HepG2 (cell line): Measurements from ENCODE around the gene KLB. TPM values are rescaled to one million over a fixed set of nuclear protein-coding genes. Genes with fewer than 3 reads are reported as not detected.

ENCODE experiments used
- ATF4 ChIP-seq, 2 experiments: fragments of 450-650 bp in 1 of 2; sonication (generic) in 1 of 2; formaldehyde crosslinking; IDR thresholded peaks; 2 replicates each; pipeline versions ENCODE4 v1.5.0 to v1.8.0; 2020 to 2022; ENCODE audit warnings: mild to moderate bottlenecking in 1 of 2, missing genetic modification reagents in 1 of 2
- ATM ChIP-seq: fragments of 450-650 bp; IDR thresholded peaks from 2 replicates; pipeline ENCODE4 v1.7.1; 2017; ENCODE audit warnings: mild to moderate bottlenecking, borderline replicate concordance
- CREB1 ChIP-seq, 2 experiments: fragments of 450-650 bp in 1 of 2; IDR thresholded peaks; 2 replicates each; pipeline ENCODE4 v1.6.1; 2016 to 2017; ENCODE audit warnings: control low read depth in 1 of 2, mild to moderate bottlenecking in 1 of 2, missing compliant biosample characterization in 1 of 2, missing genetic modification characterization in 1 of 2
- GATAD2A ChIP-seq: IDR thresholded peaks from 2 replicates; pipeline ENCODE4 v1.6.1; 2016
- HNF1B ChIP-seq: sonication (generic); formaldehyde crosslinking; IDR thresholded peaks from 2 replicates; pipeline ENCODE4 v1.5.1; 2020; ENCODE audit warnings: mild to moderate bottlenecking, moderate library complexity, missing genetic modification reagents
- MLX ChIP-seq: IDR thresholded peaks from 2 replicates; pipeline ENCODE4 v1.6.1; 2016
- SAP130 ChIP-seq: IDR thresholded peaks from 2 replicates; pipeline ENCODE4 v1.6.1; 2016; ENCODE audit warnings: low read depth
- TEF ChIP-seq: sonication (generic); formaldehyde crosslinking; IDR thresholded peaks from 2 replicates; pipeline ENCODE4 v1.5.0; 2020; ENCODE audit warnings: missing genetic modification reagents
- ZNF251 ChIP-seq: sonication (generic); formaldehyde crosslinking; IDR thresholded peaks from 2 replicates; pipeline ENCODE4 v1.9.0; 2021; ENCODE audit warnings: mild to moderate bottlenecking, missing genetic modification reagents
- ZNF7 ChIP-seq: IDR thresholded peaks from 2 replicates; pipeline ENCODE4 v1.6.1; 2016; ENCODE audit warnings: missing biosample characterization, missing genetic modification reagents
- polyA plus RNA-seq, 8 experiments: library from polyadenylated mRNA; depleted of rRNA in 3 of 8; stranded (reverse) in 7 of 8; unstranded in 1 of 8; fragments of >200 nt; fragmentation: Illumina TruSeq in 4 of 8; extraction: Trizol in 4 of 8; gene quantifications; 2 replicates each; pipeline versions ENCODE4 v1.2.1 to v1.2.3, GENCODE V29; 2011 to 2016; ENCODE audit warnings: low read depth in 4 of 8, missing spikeins in 1 of 8, mixed read lengths in 1 of 8; ENCODE audit not compliant: insufficient read depth in 1 of 8
- total RNA-seq, 5 experiments: library from RNA; depleted of rRNA; stranded (reverse); fragments of >200 nt; fragmentation: Illumina TruSeq; extraction: Trizol; gene quantifications; 2 replicates each; pipeline ENCODE4 v1.2.3, GENCODE V29; 2016; ENCODE audit warnings: low read depth in 1 of 5
- TF ChIP-seq, protein P1 (sequence below), 2 experiments: fragments of 450-650 bp in 1 of 2; sonication (generic) in 1 of 2; formaldehyde crosslinking in 1 of 2; IDR thresholded peaks; 2 replicates each; pipeline versions ENCODE4 v1.6.1 to v1.8.0; 2016 to 2022; ENCODE audit warnings: antibody characterized with exemption in 1 of 2, mild to moderate bottlenecking in 1 of 2, missing genetic modification reagents in 1 of 2

Gene KLB
- total and polyA plus RNA-seq, 2 of the 13 experiments (the other 11 are each of a cell fraction or from before 2014, with no cell fraction given), result 25.3 to 82.0 TPM

DNA sequence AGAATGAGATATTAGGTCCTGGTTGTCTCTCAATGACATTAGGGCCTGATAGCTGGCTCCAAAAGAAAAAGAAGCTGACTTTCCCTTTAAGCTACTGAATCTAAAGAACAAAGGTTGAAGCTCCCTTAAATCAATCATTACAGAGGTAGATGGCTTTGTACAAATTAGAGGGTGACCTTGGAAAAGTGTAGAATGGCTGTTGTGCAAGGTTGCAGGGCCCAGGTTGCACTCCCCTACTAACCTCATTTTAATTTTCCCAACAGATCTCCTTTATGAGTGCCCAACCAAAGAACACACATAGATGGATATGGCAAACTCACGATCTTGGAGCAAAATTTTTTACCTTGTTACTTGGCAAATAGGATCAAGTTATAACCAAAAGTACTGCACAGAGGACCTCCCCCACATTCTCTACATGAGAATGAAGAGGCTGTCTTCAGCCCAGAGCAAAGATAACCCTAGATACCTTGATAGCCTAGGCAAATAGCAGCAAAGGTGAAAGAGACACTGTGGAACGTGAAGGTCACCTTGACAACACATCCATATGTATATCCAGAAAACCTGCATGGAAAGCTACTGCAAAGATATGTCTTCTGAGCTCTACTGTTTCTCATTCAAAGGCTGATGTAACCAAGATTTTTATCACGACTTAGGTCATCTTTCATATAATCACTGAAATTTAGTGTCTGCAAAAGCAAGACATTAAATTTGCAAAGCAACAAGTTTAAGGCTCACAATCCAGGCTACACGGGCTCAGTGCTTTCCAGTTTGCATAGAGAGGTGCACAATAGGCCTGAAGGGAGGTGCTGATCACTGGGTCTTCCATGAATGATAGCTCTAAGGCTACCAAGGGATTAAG, 23.0 kb downstream of the KLB start (continued):
- 0 out of 2 replicates have a peak, but pooled peaks have one; percentile 15 for TF ChIP-seq MLX (CRISPR knock-in tag)
- TF ChIP-seq, protein P1, sequence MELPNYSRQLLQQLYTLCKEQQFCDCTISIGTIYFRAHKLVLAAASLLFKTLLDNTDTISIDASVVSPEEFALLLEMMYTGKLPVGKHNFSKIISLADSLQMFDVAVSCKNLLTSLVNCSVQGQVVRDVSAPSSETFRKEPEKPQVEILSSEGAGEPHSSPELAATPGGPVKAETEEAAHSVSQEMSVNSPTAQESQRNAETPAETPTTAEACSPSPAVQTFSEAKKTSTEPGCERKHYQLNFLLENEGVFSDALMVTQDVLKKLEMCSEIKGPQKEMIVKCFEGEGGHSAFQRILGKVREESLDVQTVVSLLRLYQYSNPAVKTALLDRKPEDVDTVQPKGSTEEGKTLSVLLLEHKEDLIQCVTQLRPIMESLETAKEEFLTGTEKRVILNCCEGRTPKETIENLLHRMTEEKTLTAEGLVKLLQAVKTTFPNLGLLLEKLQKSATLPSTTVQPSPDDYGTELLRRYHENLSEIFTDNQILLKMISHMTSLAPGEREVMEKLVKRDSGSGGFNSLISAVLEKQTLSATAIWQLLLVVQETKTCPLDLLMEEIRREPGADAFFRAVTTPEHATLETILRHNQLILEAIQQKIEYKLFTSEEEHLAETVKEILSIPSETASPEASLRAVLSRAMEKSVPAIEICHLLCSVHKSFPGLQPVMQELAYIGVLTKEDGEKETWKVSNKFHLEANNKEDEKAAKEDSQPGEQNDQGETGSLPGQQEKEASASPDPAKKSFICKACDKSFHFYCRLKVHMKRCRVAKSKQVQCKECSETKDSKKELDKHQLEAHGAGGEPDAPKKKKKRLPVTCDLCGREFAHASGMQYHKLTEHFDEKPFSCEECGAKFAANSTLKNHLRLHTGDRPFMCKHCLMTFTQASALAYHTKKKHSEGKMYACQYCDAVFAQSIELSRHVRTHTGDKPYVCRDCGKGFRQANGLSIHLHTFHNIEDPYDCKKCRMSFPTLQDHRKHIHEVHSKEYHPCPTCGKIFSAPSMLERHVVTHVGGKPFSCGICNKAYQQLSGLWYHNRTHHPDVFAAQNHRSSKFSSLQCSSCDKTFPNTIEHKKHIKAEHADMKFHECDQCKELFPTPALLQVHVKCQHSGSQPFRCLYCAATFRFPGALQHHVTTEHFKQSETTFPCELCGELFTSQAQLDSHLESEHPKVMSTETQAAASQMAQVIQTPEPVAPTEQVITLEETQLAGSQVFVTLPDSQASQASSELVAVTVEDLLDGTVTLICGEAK (IDR thresholded peaks at IDR 0.05), result no peak
- TF ChIP-seq, protein P1 (CRISPR knock-in tag; IDR thresholded peaks at IDR 0.05), result no peak
- TF ChIP-seq GATAD2A, result peak; percentile 84
- peak in 1 of 2 experiments; percentile 52; a peak in 1 of 4 replicates for TF ChIP-seq ATF4 (CRISPR knock-in tag; IDR thresholded peaks at IDR 0.05)
- TF ChIP-seq TEF (CRISPR knock-in tag), result 0 out of 2 replicates have a peak, but pooled peaks have one; percentile 41
- no peak for TF ChIP-seq CREB1 (IDR thresholded peaks at IDR 0.05)
- TF ChIP-seq CREB1 (CRISPR knock-in tag; IDR thresholded peaks at IDR 0.05), result peak; percentile 19; the same call in 1 of the 2 replicates
- TF ChIP-seq ZNF251 (CRISPR knock-in tag), result no peak
- peak; percentile 65; the same call in 1 of the 2 replicates for TF ChIP-seq ZNF7 (CRISPR knock-in tag)
- peak; percentile 21; the same call in 1 of the 2 replicates for TF ChIP-seq SAP130 (CRISPR knock-in tag)
- TF ChIP-seq HNF1B (CRISPR knock-in tag), result 0 out of 2 replicates have a peak, but pooled peaks have one; percentile 23
- no peak for TF ChIP-seq ATM
